Endothelial cell of umbilical vein (primary cell): ENCODE results near the gene CSNK1A1. TPM values are rescaled to one million over a fixed set of nuclear protein-coding genes. Genes with fewer than 3 reads are reported as not detected.

Experiments used
- BruUV-seq: library from RNA; stranded (reverse); fragments of 400-500 nt; replicated peaks from 2 replicates; lab custom pipeline; 2021; lab: Mats Ljungman, UMichigan
- CTCF ChIA-PET: fragments of 300-600, 350-600 bp; sonication (Branson Sonifier 250); formaldehyde crosslinking; loops from one replicate; lab custom pipeline; 2021; ENCODE audit warnings: antibody characterized with exemption, inconsistent platforms; lab: Charles Lee
- POLR2A ChIA-PET: fragments of 300-600, 350-600 bp; sonication (Branson Sonifier 250); formaldehyde crosslinking; loops from one replicate; lab custom pipeline; 2021; ENCODE audit warnings: antibody characterized with exemption, inconsistent platforms; lab: Charles Lee
- DNase-seq: peaks from one replicate; pipeline ENCODE4 v3.0.0-alpha.2; 2011; ENCODE audit warnings: low read depth, low spot score
- FAIRE-seq: peaks from 2 replicates; lab custom pipeline; 2011; peaks lifted over from hg19 to GRCh38; lab: Jason Lieb, UNC
- H2AFZ ChIP-seq: 2 replicates; pipeline ENCODE4 v1.6.0; 2012; ENCODE audit warnings: low read depth, low read length, control low read depth, inconsistent platforms
- H3K27ac ChIP-seq: 2 replicates; pipeline ENCODE4 v1.5.1; 2011; ENCODE audit warnings: low read depth, mild to moderate bottlenecking, control low read depth, low read length, moderate library complexity; ENCODE audit not compliant: insufficient read depth
- H3K27me3 ChIP-seq, 2 experiments: 2 replicates each; pipeline versions ENCODE4 v1.6.0 to v1.6.1; 2011; ENCODE audit warnings: low read length in 2 of 2, mixed read lengths in 1 of 2; ENCODE audit not compliant: control insufficient read depth in 2 of 2, insufficient read depth in 2 of 2
- H3K36me3 ChIP-seq, 2 experiments: 2 replicates in 1 of 2; 3 replicates in 1 of 2; pipeline ENCODE4 v1.5.1; 2011; ENCODE audit warnings: low read length in 2 of 2, mild to moderate bottlenecking in 1 of 2, moderate library complexity in 1 of 2; ENCODE audit not compliant: control insufficient read depth in 2 of 2, insufficient read depth in 2 of 2; ENCODE audit errors: extremely low read depth in 1 of 2
- H3K4me1 ChIP-seq: 3 replicates; pipeline ENCODE4 v1.5.1; 2011; ENCODE audit warnings: mild to moderate bottlenecking, low read length; ENCODE audit not compliant: control insufficient read depth, insufficient read depth; ENCODE audit errors: extremely low read depth
- H3K4me2 ChIP-seq: 2 replicates; pipeline ENCODE4 v1.6.1; 2011; ENCODE audit warnings: low read length, control low read depth, mixed read lengths; ENCODE audit not compliant: insufficient read depth
- H3K4me3 ChIP-seq, 3 experiments: fragments of 200-600 bp in 1 of 3; sonication (generic), shearing (Covaris generic) in 1 of 3; replicated peaks in 1 of 3; 2 replicates each; pipeline ENCODE4 v1.5.1; 2011 to 2016; ENCODE audit warnings: control low read depth in 3 of 3, low read length in 3 of 3, mild to moderate bottlenecking in 2 of 3, inconsistent platforms in 1 of 3, low read depth in 1 of 3, moderate library complexity in 1 of 3; ENCODE audit not compliant: insufficient read depth in 1 of 3
- H3K79me2 ChIP-seq: 2 replicates; pipeline ENCODE4 v1.6.0; 2012; ENCODE audit warnings: low read length, inconsistent platforms; ENCODE audit not compliant: control insufficient read depth, insufficient read depth
- H3K9ac ChIP-seq: replicated peaks from 2 replicates; pipeline ENCODE3; 2011; ENCODE audit warnings: low read length, control low read depth; ENCODE audit not compliant: insufficient read depth; ENCODE audit errors: extremely low read depth
- H3K9me1 ChIP-seq: replicated peaks from 3 replicates; pipeline ENCODE4 v1.6.0; 2011; ENCODE audit warnings: mild to moderate bottlenecking, low read length; ENCODE audit not compliant: control insufficient read depth, insufficient read depth; ENCODE audit errors: extremely low read depth
- H3K9me3 ChIP-seq: replicated peaks from 2 replicates; pipeline ENCODE4 v1.5.1; 2012; ENCODE audit warnings: low read length, inconsistent platforms; ENCODE audit not compliant: control insufficient read depth, insufficient read depth
- H4K20me1 ChIP-seq: replicated peaks from 2 replicates; pipeline ENCODE3; 2011; ENCODE audit warnings: mild to moderate bottlenecking, low read length; ENCODE audit not compliant: control insufficient read depth, insufficient read depth; ENCODE audit errors: extremely low read depth
- FOS ChIP-seq: IDR thresholded peaks from 2 replicates; pipeline ENCODE4 v1.6.1; 2011; ENCODE audit warnings: mild to moderate bottlenecking, low read length, moderate library complexity, borderline replicate concordance; ENCODE audit not compliant: insufficient read depth
- GATA2 ChIP-seq: IDR thresholded peaks from 2 replicates; pipeline ENCODE4 v1.7.0; 2011; ENCODE audit warnings: low read depth, mild to moderate bottlenecking, moderate library complexity, mixed read lengths, low read length; ENCODE audit not compliant: insufficient read length, insufficient read depth
- MYC ChIP-seq: IDR thresholded peaks from one replicate; pipeline ENCODE4 v1.6.1; 2011; ENCODE audit warnings: mild to moderate bottlenecking, low read depth, low read length
- POLR2AphosphoS5 ChIP-seq: IDR thresholded peaks from 2 replicates; pipeline ENCODE4 v1.6.1; 2012; ENCODE audit warnings: low read depth, mild to moderate bottlenecking, control low read depth, low read length, moderate library complexity; ENCODE audit not compliant: insufficient read depth
- dilution Hi-C: fragments of 300-500 bp; cut with MboI; formaldehyde crosslinking; loops from one replicate; pipeline ENCODE4 v1.15.0; 2019; ENCODE audit warnings: low sequenced_read_pairs; ENCODE audit not compliant: extremely low pct_ligation_motif_present
- intact Hi-C: fragments of 100-400 bp; cut with micrococcal nuclease; formaldehyde crosslinking; loops from one replicate; pipeline ENCODE4 v1.10.0; 2022
- polyA plus RNA-seq, 4 experiments: library from polyadenylated mRNA; depleted of rRNA in 3 of 4; stranded (reverse) in 3 of 4; unstranded in 1 of 4; fragments of >200 nt; gene quantifications; 2 replicates each; pipeline versions ENCODE4 v1.2.1 to v1.2.3, GENCODE V29; 2011 to 2012; ENCODE audit warnings: missing spikeins in 1 of 4
- total RNA-seq: library from RNA; stranded (reverse); gene quantifications from 2 replicates; pipeline ENCODE4 v1.2.3, GENCODE V29; 2021

Gene CSNK1A1
- total and polyA plus RNA-seq, 2 donors (not counting 3 experiments of a cell fraction or from before 2014, with no cell fraction given), result 74.1 to 253 TPM

DNA sequence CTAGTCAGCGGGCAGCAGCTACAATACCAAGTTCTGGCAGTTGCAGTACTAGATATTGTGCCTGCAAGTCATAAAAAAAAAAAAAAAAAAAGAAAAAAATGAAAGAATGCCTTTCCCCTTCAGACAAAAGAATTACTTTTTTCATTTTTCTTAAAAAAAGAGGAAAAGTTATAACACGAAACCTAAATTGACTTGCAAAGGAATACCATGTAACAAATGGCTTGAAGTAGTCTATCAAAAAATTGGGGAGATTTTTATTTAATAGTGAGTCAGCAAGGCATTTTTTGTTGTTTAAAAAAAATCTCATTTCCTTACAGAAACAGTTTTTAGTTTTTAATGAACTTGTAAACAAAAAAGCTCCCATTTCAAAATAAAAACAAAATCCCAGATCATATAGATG, 55.6 kb downstream of the CSNK1A1 start:
- no TSS peak for BruUV-seq
- no peaks in the 10 kb centered on the region for H3K9me3 ChIP-seq
- TF ChIP-seq GATA2 (no peak), POLR2AphosphoS5 (no peak)
- H3K4me1 ChIP-seq, result no peaks in the 10 kb centered on the region
- dilution Hi-C loops, result no loop called here
- H3K4me3 ChIP-seq, result no peak overlapping the region
- DNase-seq (no peak), FAIRE-seq (no peak)
- no peaks in the 10 kb centered on the region for H3K9me1 ChIP-seq
- POLR2A ChIA-PET, result interaction anchor here (0.8 kb wide), 1 partner anchor 48 kb away, joined by 6 read pairs; no protein-coding TSS in a partner anchor
- H3K79me2 ChIP-seq, result no peaks in the 10 kb centered on the region
- CTCF ChIA-PET, result interaction anchor here (0.7 to 2.7 kb wide), 4 partner anchors 48 to 123 kb away, joined by 3 to 10 read pairs (median 5); no protein-coding TSS in a partner anchor
- H3K36me3 ChIP-seq, result peaks cover 10 to 15% of the 10 kb centered on the region in 2 experiments
- no peak overlapping the region for H3K27ac ChIP-seq
- H3K9ac ChIP-seq, result no peak overlapping the region
- no peak overlapping the region for H3K4me2 ChIP-seq
- no peaks in the 10 kb centered on the region for H3K27me3 ChIP-seq
- no peak overlapping the region for H2AFZ ChIP-seq
- intact Hi-C loops, result no loop called here
- H4K20me1 ChIP-seq, result no peaks in the 10 kb centered on the region

DNA sequence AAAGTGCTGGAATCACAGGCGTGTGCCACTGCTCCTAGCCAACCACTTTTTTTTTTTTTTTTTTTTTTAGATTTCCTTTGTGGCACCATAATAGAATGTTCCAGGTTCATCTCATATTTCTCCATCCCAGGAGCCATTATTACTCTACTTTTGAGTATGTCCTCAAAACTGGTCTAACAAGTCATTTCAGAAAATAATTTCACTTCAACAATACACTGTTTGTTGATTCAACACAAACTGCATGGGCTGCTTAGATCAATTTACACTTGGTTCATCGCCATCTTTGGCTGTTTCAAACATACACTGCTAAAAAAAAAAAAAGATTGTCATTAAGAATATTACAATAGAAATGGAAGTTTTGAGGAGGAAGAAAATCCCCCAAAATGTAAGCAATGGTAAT, 57.9 kb downstream of the CSNK1A1 start:
- no peak for TF ChIP-seq FOS
- TF ChIP-seq GATA2, result no peak
- TF ChIP-seq MYC, result no peak
- ChIA-PET CTCF (interaction anchor here (1.5 to 1.8 kb wide), 3 partner anchors 30 to 69 kb away, joined by 3 to 10 read pairs (median 5); no protein-coding TSS in a partner anchor), POLR2A (no interaction called here)
- Histone ChIP-seq H3K4me3 (no peak overlapping the region), H3K36me3 (peaks cover 5 to 7% of the 10 kb centered on the region in 2 experiments), H2AFZ (no peak overlapping the region), H3K27ac (no peak overlapping the region), H3K9me1 (no peaks in the 10 kb centered on the region), H3K9ac (no peak overlapping the region), H4K20me1 (no peaks in the 10 kb centered on the region), H3K27me3 (no peaks in the 10 kb centered on the region), H3K79me2 (no peaks in the 10 kb centered on the region), H3K4me2 (no peak overlapping the region), H3K9me3 (no peaks in the 10 kb centered on the region), H3K4me1 (no peaks in the 10 kb centered on the region)
- FAIRE-seq (no peak), DNase-seq (no peak)
- intact Hi-C loops, result no loop called here
- no TSS peak for BruUV-seq
- dilution Hi-C loops, result no loop called here
